Ovary (tissue), 9 donors: ENCODE data around the gene ABCA6. TPM values are rescaled to one million over a fixed set of nuclear protein-coding genes. Genes with fewer than 3 reads are reported as not detected.
"Not testable (repeated sequence)": the region's sequence is repeated elsewhere in the genome, so short reads cannot be mapped to it uniquely, and the experiment has no call there.

ENCODE experiments used
- DNase-seq, 5 donors: peaks; one replicate each; pipeline ENCODE4 v3.0.0-alpha.2; 2019 to 2020
- H3K27ac ChIP-seq, 2 donors: fragments of 200-600 bp; one replicate each; pipeline versions ENCODE4 v1.5.1 to v1.8.0; 2019 to 2022
- H3K27me3 ChIP-seq: fragments of 200-600 bp; one replicate; pipeline ENCODE4 v1.8.0; 2022
- H3K36me3 ChIP-seq: fragments of 200-600 bp; sonication (generic); one replicate; pipeline ENCODE4 v1.5.1; 2019
- H3K4me1 ChIP-seq: one replicate; pipeline ENCODE4 v1.8.1; 2013; ENCODE audit warnings: mild to moderate bottlenecking, moderate library complexity; ENCODE audit not compliant: insufficient read depth
- H3K4me3 ChIP-seq: fragments of 200-600 bp; sonication (generic); one replicate; pipeline ENCODE4 v1.5.1; 2017
- H3K9me3 ChIP-seq, 2 donors: fragments of 200-600 bp in 1 of 2; sonication (generic) in 1 of 2; one replicate each; pipeline versions ENCODE4 v1.5.1 to v1.8.1; 2013 to 2019; ENCODE audit warnings: mild to moderate bottlenecking in 1 of 2, moderate library complexity in 1 of 2
- CTCF ChIP-seq, 3 donors: fragments of 450-650 bp in 2 of 3; fragments of 200-600 bp in 1 of 3; IDR thresholded peaks; one replicate each; pipeline versions ENCODE4 v1.5.1 to v1.8.0; 2016 to 2022; ENCODE audit warnings: antibody characterized with exemption in 3 of 3, mild to moderate bottlenecking in 1 of 3
- EP300 ChIP-seq: sonication (generic); formaldehyde crosslinking; IDR thresholded peaks from one replicate; pipeline ENCODE4 v1.6.1; 2017; ENCODE audit warnings: antibody characterized with exemption
- POLR2A ChIP-seq: fragments of 450-650 bp; IDR thresholded peaks from one replicate; pipeline ENCODE4 v1.6.1; 2017; ENCODE audit warnings: antibody characterized with exemption, mild to moderate bottlenecking, moderate library complexity
- WGBS, 3 donors: extraction: QIAGEN DNeasy Blood & Tissue Kit in 1 of 3; methylation state at CpG; one replicate each; pipeline versions ENCODE4 v1.1.5 to v1.1.7; 2013 to 2017; 5-methylcytosine and 5-hydroxymethylcytosine counted together
- intact Hi-C, 4 donors: fragments of 100-400 bp; cut with DNase I; formaldehyde crosslinking; loops; one replicate each; pipeline versions ENCODE4 v1.11.0 to v1.15.1; 2022 to 2023
- polyA plus RNA-seq, 2 donors: library from polyadenylated mRNA; stranded (reverse); fragments of 200-250 nt in 1 of 2; fragments of 350-450 nt in 1 of 2; fragmentation: Illumina TruSeq in 1 of 2; extraction: RNeasy Lipid Tissue Mini Kit (QIAGEN cat#74804) in 1 of 2; gene quantifications; one replicate each; pipeline ENCODE4 v1.2.3, GENCODE V29; 2013 to 2014
- total RNA-seq, 7 donors: library from RNA; depleted of rRNA in 2 of 7; stranded (reverse); fragments of >200 nt in 2 of 7; fragmentation: NEBNext Ultra II Directional in 3 of 7; extraction: Animal tissue kit (Norgen Biotek cat#: 25700) in 3 of 7; gene quantifications; one replicate each; pipeline versions ENCODE4 v1.1.0 to v1.2.4, GENCODE V29; 2016 to 2023
- donor health status: DM: no; HTN: no; CAD: no; lungs with moderate emphysema.
- donor health status: DM: no; HTN: no; CAD: no.
- donor health status: Bipolar disorder and iron deficiency.
- donor health status: DM: yes; HTN: yes; CAD: no.
- donor health status: DM: no; HTN: no; CAD: no.
- donor health status: DM: yes; HTN: yes; CAD: no.

Gene ABCA6
- total and polyA plus RNA-seq, 9 donors: 27.9 to 249 (median 38.1) TPM

DNA sequence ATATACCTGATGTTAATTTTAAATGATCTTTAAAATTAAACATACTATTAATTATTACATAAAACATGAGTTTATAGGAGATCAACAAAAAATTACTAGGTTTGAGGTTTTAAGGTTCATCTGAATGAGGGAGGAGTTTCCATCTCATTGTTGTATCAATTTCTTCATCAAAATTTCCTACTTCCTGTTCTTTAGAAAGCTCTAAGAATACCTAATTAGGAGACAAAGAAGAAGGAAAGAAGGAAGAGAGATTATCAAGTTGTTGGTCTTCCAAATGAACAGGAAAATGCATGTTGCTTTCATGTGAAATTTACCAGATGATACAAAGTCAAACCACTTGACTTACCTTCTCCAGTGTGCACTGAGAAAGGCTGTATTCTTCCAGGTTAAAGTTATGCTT, 62.8 kb downstream of the ABCA6 start:
- Histone ChIP-seq H3K9me3 (peaks cover 0 to 8% of the 10 kb centered on the region in 2 donors), H3K27me3 (no peaks in the 10 kb centered on the region), H3K36me3 (no peaks in the 10 kb centered on the region), H3K4me1 (no peaks in the 10 kb centered on the region), H3K4me3 (no peak overlapping the region), H3K27ac (no peak overlapping the region)
- no peak for TF ChIP-seq CTCF (IDR thresholded peaks at IDR 0.05)
- no peak for TF ChIP-seq EP300
- no peak for TF ChIP-seq POLR2A
- intact Hi-C loops: no loop called here
- DNase-seq: no peak

DNA sequence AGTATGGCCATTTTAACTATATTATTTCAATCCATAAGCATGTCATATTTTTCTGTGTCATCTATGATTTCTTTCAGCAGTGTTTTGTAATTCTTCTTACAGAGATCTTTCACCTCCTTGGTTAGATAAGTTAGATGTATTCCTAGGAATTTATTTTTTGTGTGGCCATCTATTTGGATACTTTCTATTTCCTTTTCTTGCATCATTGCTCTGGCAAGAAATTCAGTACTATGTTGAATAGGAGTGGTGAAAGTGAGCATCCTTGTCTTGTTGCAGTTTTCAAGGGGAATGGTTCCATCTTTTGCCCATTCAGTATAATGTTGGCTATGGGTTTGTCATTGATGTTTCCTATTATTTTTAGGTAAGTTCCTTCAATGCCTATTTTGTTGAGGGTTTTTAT, 65.9 kb downstream of the ABCA6 start:
- H3K4me3 ChIP-seq: no peak overlapping the region
- H3K4me1 ChIP-seq: no peaks in the 10 kb centered on the region
- no peak for DNase-seq
- intact Hi-C loops: no loop called here
- H3K27me3 ChIP-seq: no peaks in the 10 kb centered on the region
- H3K36me3 ChIP-seq: no peaks in the 10 kb centered on the region
- H3K27ac ChIP-seq: no peak overlapping the region
- no peak for TF ChIP-seq EP300
- no peak for TF ChIP-seq POLR2A
- TF ChIP-seq CTCF (IDR thresholded peaks at IDR 0.05): no peak
- no peaks in the 10 kb centered on the region for H3K9me3 ChIP-seq

DNA sequence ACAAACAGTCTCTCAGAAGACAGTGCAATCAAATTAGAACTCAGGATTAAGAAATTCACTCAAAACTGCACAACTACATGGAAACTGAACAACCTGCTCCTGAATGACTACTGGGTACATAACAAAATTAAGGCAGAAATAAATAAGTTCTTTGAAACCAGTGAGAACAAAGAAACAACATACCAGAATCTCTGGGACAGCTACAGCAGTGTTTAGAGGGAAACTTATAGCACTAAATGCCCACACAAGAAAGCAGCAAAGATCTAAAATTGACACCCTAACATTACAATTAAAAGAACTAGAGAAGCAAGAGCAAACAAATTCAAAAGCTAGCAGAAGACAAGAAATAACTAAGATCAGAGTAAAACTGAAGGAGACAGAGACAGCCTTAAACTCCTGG, 68.3 kb downstream of the ABCA6 start:
- H3K4me1 ChIP-seq, DNase-seq, H3K27me3 ChIP-seq, intact Hi-C loops, H3K4me3 ChIP-seq, H3K9me3 ChIP-seq, H3K27ac ChIP-seq, H3K36me3 ChIP-seq: not testable (repeated sequence)

DNA sequence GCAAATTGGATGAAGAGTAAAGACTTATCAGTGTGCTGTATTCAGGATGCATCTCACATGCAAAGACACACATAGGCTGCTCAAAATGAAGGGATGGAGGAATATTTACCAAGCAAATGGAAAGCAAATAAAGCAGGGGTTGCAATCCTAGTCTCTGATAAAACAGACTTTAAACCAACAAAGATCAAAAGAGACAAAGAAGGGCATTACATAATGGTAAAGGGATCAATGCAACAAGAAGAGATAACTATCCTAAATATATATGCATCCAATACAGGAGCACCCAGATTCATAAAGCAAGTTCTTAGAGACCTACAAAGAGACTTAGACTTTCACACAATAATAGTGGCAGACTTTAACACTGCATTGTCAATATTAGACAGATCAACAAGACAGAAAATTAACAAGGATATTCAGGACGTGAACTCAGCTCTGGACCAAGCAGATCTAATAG, 68.9 kb downstream of the ABCA6 start:
- DNase-seq, H3K4me3 ChIP-seq, H3K27ac ChIP-seq, H3K27me3 ChIP-seq, H3K36me3 ChIP-seq, H3K4me1 ChIP-seq, intact Hi-C loops, H3K9me3 ChIP-seq: not testable (repeated sequence)
- WGBS, 3 donors: 93 to 95% (median 95%) methylated on average over 1 of the region's 1 CpG

DNA sequence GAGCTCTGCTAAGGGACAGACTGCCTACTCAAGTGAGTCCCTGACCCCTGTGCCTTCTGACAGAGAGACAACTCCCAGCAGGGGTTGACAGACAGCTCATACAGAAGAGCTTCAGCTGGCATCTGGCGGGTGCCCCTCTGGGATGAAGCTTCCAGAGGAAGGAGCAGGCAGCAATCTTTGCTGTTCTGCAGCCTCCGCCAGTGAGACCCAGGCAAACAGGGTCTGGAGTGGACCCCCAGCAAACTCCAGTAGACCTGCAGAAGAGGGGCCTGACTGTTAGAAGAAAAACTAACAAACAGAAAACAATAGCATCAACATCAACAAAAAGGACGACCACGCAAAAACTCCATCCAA, 70.5 kb downstream of the ABCA6 start:
- intact Hi-C loops, H3K4me1 ChIP-seq, H3K27ac ChIP-seq: not testable (repeated sequence)

GRCh38 chr17:69070378-69071232, 71.1 kb downstream of the ABCA6 start:
- DNase-seq, H3K4me3 ChIP-seq, H3K36me3 ChIP-seq, H3K9me3 ChIP-seq, H3K27me3 ChIP-seq, intact Hi-C loops, H3K4me1 ChIP-seq, H3K27ac ChIP-seq: not testable (repeated sequence)
- 77 to 84% (median 81%) methylated on average over 12 of the region's 12 CpGs for WGBS, 3 donors

More for the DNA sequence above, 70.5 kb downstream of the ABCA6 start:
- WGBS, 3 donors: 86 to 98% (median 97%) methylated on average over 4 of the region's 4 CpGs
- not testable (repeated sequence) for H3K36me3 ChIP-seq, DNase-seq, H3K9me3 ChIP-seq, H3K27me3 ChIP-seq, H3K4me3 ChIP-seq
